LNCAP (cell line): ENCODE results near the gene SBF2.

Source experiments
- CTCF ChIP-seq: fragments of 450-650 bp; IDR thresholded peaks from 2 replicates; pipeline ENCODE4 v1.5.1; 2017; ENCODE audit warnings: mild to moderate bottlenecking

SBF2 gene

DNA sequence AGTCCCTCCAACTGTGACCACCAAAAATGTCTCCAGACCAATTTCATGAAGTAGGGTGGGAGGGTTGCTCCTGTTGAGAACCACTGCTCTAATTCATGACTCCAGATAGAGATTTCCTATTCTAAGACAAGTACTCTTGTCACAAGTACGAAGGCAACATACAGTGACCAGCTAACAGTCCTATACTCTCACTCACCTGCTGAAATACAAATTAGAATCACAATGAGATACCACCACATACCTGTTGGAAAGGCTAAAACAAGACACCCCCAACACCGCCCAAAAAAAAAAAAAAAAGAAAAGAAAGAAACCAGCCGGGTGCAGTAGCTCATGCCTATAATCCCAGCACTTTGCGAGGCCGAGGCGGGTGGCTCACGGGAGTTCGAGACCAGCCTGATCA, 319.6 kb downstream of the SBF2 start:
- no peak for TF ChIP-seq CTCF

DNA sequence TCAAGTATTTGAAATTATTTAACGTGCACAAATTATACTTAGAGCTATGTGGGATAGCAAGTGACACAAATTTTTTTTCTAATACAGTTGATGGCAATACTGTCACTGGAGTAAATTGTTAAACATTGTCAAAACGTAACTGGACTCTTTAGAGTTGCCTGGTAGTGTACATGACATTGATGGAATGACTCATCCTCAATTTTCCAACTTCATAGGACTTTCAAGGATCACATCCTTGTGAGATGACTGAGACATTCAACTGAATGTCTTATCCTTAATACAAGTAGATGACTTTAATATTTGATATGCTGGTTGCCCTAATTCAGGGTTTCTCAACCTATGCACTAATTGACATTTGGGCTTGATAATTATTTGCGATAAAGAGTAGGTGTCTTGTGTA, 320.1 kb downstream of the SBF2 start:
- no peak for TF ChIP-seq CTCF

GRCh38 chr11:9972989-9973388, 321.0 kb downstream of the SBF2 start:
- peak; percentile 79 for TF ChIP-seq CTCF

GRCh38 chr11:9971894-9972293, 322.1 kb downstream of the SBF2 start:
- no peak for TF ChIP-seq CTCF

DNA sequence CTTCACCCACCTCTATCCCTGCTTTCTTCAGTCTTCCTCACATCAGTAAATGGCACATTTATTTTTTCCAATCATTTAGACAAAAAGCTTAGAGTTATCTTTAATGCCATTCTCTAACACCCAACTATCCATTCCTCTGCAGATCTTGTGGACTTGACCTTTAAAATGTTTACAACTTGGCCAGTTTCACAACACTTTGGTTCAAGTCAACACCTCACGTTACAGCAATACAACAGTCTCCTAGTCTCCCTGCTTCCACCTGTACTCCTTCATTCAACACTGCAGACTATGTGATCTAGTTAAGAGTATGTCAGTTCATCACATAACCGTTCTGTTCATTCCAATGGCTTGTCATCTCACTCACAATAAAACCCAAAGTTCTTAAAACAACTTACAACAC, 325.0 kb downstream of the SBF2 start:
- TF ChIP-seq CTCF: no peak

GRCh38 chr11:9962722-9963121, 331.3 kb downstream of the SBF2 start:
- TF ChIP-seq CTCF: no peak

GRCh38 chr11:9957072-9957471, 336.9 kb downstream of the SBF2 start:
- no peak for TF ChIP-seq CTCF

GRCh38 chr11:9956483-9956882, 337.5 kb downstream of the SBF2 start:
- no peak for TF ChIP-seq CTCF
